Peyer's patch (tissue), 4 donors: ENCODE measurements around the gene SH3BP1.

Source experiments
- CTCF ChIP-seq, 6 experiments: fragments of 450-650 bp in 4 of 6; fragments of 200-600 bp in 2 of 6; sonication (generic) in 1 of 6; IDR thresholded peaks; one replicate each; pipeline ENCODE4 v1.5.1; 2017 to 2019; ENCODE audit warnings: antibody characterized with exemption in 6 of 6, mild to moderate bottlenecking in 3 of 6, moderate library complexity in 1 of 6
- POLR2A ChIP-seq, 2 donors: fragments of 450-650 bp; IDR thresholded peaks; one replicate each; pipeline ENCODE4 v1.5.1; 2017; ENCODE audit warnings: antibody characterized with exemption in 2 of 2, mild to moderate bottlenecking in 2 of 2, moderate library complexity in 2 of 2

GRCh38 chr22:37591823-37592404, 47.6 kb upstream of the SH3BP1 start:
- TF ChIP-seq POLR2A (IDR thresholded peaks at IDR 0.05) (no peak), CTCF (IDR thresholded peaks at IDR 0.05) (no peak)
